ENCODE results near the gene SBK3. TPM values are rescaled to one million over a fixed set of nuclear protein-coding genes. Genes with fewer than 3 reads are reported as not detected.
"Not testable (repeated sequence)": the region's sequence is repeated elsewhere in the genome, so short reads cannot be mapped to it uniquely, and the experiment has no call there.

The SBK3 gene, protein sequence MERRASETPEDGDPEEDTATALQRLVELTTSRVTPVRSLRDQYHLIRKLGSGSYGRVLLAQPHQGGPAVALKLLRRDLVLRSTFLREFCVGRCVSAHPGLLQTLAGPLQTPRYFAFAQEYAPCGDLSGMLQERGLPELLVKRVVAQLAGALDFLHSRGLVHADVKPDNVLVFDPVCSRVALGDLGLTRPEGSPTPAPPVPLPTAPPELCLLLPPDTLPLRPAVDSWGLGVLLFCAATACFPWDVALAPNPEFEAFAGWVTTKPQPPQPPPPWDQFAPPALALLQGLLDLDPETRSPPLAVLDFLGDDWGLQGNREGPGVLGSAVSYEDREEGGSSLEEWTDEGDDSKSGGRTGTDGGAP
- not detected in 2 replicates for total RNA-seq (2014; rRNA removed; shearing (Covaris generic))

DNA sequence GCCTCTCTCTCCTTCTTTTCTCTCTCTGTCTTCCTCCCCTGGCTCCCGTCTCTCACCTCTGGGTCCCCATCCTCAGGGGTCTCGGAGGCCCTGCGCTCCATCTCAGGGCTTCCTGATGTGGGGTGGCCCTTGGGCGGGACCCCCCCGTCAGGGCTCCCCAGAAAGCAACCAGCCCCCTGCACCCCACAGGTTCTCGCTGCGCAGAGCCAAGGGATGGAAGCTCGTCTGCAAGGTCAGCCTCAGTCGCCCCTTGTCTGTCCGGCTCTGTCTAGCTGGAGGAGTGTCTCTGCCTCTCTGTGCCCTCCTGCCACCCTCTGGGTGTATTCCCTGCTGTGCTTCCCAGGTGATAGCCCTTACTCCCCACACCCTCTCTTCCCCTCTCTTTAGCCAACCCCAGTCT lies at the start of gene SBK3:
SBK3 (minus strand) TSS at position 101 of the 400 bp plus-strand sequence; CDS start at position 101, 0 bp downstream.
- DNase-seq (ENCODE audit: low read depth): no peak

DNA sequence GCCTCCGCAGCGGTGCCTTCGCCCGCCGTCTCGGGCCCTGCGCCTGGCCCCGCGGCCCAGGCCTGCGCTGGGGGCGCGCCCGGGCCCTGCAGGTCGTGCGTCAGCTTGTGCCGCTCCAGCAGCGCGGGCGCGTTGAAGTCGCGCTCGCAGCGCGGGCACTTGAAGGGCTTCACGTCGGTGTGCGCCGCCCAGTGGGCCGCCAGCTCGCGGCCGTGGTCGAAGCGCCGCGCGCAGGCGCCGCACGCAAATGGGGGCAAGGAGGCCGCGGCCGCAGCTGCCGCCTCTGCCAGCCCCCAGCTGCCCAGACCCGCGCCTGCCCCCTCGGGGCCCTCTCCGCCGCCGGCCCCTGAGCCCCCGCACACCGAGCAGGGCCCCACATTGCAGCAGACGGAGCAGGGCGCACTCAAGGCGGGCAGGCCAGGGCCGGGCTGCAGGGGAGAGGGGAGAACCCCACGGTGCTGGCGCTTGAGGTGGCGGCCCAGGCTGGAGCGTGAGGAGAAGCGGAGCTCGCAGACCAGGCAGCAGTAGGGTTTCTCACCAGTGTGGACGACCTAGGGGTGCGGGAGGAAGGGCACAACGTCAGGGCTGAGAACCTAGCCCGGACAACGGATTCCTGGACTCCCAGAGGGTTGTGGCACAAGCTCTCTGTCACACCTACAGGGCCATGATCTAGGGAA lies 47.9 kb upstream of the SBK3 start:
- DNase-seq (ENCODE audit: low read depth): no peak

DNA sequence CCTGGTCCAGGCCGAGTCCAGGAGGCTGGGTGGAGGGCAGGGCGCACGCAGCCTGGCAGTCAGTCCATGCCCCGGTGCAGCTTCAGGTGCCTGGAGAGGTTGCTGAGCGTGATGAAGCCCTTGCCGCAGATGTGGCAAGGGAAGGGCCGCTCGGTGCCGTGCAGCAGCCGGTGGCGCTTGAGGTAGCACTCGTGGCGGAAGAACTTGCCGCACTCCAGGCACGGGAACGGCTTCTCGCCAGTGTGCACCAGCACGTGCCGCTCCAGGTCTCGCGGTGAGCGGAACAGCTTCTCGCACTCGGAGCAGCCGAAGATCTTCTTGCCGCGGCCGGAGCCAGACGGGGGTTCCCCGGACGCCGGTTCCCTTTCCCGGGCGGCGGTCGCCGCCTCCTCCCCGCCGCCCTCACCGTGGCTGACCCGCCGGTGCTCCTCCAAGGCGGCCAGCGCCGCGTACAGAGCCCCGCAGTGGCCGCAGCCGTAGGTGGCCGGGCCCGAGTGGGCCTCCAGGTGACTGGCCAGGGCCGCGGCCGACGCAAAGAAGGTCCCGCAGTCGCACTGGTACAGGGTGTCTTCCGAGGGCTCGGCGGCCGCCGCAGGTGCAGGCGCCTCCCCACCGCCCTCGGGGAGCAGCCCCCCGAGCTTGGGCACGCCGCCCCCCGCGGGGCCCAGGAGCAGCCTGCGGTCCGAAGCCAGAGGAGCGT lies 47.2 kb upstream of the SBK3 start:
- DNase-seq (ENCODE audit: low read depth): no peak

DNA sequence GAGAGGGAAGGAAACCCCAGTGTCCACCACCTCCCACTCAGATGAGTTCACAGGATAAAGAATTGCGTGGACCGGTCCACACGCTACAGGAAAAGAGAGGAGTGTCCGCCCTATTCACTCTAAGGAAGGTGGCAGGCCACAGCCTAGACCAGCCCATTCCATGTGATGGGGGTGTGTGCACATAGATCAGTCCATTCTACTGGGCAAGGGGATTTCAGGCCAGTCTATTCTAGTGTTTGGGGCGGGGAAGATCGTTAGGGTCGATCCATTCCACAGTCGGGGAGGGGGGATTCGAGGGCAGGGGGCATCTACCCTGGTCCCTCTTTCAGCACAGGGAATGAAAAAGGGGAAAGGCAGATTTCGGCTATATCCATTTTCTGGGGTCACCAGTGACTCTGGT lies 46.2 kb upstream of the SBK3 start:
- DNase-seq (ENCODE audit: low read depth): no peak

DNA sequence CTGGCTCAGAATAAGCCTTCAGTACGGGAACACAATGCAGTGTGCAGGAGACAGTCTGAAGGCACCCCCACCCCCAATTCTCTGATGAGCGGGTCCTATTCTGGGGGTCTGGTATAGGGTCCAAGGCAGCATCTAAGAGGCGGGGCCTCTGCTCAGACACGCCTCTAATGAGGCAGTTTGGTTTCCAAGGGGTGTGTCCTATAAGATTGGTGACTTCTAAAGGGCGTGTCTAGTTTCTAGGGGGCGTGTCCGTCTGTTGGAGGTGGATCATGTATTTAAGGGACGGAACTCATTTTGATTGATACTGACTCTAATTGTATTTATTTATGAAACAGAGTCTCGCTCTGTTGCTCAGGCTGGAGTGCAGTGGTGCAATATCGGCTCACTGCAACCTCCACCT lies 45.3 kb upstream of the SBK3 start:
- DNase-seq (ENCODE audit: low read depth): peak; percentile 39

DNA sequence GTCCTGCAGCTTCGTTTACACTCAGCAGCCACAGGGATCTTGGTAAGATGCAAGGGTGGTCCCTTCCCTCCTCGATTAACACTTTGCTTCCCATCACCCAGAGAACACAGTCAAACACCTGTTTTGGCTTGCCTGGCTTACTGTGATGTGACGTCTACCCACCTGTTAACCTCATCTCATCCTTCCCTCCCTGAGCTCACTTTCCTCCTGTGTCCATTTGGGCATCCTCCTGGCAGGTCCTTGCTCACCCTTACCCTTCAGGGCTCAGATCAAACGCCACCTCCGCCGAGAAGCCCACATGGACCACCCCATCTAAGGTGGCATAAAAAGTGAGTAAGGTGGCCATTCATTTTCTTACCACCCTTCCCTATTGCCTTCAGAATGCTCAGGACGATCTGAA lies 44.8 kb upstream of the SBK3 start:
- DNase-seq (ENCODE audit: low read depth): no peak

DNA sequence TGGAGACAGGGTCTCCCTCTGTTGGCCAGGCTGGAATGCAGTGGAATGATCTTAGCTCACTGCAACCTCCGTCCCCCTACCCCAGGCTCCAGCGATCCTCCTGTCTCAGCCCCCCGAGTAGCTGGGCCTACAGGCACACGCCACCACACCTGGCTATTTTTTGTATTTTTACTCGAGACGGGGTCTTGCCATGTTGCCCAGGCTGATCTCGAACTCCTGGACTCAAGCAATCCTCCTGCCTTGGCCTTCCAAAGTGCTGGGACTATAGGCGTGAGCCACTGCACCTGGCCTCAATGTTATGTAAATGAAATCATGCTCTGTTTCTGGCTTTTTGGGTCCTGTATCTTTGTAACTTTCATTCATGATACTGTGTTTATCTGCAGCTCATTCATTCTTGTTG lies 43.4 kb upstream of the SBK3 start:
- DNase-seq (ENCODE audit: low read depth): no peak

DNA sequence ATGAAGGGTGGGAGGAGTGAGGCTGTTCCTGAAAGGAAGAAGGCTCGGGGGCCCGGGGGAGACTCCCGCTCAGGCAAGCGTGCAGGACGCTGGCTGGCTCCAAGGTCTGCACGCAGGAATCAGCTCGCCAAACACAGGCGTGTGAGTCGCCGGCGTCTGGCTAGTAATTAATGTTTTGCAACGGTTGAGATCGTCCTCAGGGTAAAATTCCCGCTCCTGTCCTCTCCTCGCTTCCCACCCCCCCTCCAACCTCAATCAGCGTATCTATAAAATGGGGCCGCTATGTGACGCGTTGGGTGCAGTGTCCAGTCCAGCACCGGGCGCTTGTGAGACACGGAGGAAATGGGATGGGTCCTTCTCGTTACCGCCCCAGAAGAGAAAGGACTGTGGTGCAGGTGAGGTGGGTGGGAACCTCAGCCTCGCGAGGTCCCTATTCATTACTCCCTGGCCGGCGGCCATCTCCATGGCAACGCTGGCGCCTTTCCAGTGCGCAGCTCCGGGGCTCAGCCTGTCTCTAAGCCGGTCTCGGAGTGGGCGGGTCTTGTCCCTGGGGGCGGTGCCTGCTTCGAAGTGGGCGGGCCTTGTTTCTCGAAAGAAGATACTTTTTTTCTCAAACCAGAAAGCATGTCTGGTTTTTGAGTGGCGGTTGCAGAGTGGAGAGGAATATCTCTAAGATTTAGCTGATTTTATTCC lies 41.8 kb upstream of the SBK3 start:
- peak; percentile 97 for DNase-seq (ENCODE audit: low read depth)

DNA sequence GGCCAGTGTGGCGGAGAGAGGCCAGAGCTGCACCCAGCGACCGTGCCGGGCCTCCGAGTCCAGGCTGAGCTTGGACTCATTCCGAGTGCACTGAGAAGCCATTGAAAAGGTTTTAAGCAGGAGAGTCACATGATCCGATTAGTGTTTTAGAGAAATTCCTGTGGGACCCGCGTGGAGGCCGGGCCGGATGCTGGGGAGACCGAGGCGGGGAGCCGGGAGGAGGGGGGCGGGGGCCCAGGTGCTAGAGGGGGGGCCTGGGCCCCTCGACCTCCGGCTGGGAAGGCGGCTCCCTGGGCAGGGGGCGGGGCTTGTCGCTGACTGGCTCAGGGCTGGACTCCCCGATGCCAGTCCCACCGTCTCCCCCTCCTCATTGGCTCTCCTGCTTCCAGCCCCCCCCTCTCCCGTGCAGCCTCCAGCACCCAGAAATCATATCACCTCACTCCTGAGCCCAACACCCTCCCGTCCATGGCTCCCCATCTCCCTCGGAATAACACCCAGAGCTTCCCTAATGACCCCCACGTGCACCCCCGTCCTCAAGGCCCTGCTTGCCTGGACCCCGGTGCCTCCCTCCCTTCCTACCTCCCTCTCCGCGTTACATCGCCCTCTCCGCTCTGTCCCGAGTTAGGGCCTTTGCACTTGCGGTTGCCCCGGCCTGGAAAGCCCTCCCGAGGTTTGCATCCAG lies 40.5 kb upstream of the SBK3 start:
- peak; percentile 86 for DNase-seq (ENCODE audit: low read depth)

DNA sequence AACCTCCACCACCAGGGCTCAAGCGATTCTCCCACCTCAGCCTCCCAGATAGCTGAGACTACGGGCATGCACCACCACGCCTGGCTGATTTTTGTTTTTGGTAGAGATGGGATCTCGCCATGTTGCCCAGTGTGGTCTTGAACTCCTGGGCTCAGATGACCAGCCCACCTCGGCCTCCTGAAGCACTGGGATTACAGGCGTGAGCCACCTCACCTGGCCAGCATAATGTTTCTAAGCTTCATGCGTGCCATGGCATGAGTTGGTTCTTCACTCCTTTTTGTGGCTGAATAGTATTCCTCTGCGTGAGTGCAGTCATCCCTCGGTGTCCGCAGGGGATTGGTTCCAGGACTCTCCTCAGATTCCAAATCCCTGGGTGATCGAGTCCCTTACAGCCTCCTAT lies 39.5 kb upstream of the SBK3 start:
- DNase-seq (ENCODE audit: low read depth): no peak

DNA sequence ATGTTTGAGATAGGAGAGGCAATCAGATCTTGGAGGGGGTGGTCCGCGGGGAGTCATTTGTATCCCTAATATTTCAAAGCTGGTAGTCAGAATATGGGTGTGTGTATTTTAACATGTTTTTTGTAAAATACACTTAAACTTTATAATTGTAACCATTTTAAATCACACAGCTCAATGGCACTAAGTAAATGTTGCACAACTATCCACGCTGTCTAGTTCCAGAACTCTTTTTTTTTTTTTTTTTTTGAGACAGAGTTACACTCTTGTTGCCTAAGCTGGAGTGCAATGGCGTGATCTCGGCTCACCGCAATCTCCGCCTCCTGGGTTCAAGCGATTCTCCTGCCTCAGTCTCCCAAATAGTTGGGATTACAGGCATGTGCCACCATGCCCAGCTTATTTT lies 38.6 kb upstream of the SBK3 start:
- not testable (repeated sequence) for DNase-seq (ENCODE audit: low read depth)

DNA sequence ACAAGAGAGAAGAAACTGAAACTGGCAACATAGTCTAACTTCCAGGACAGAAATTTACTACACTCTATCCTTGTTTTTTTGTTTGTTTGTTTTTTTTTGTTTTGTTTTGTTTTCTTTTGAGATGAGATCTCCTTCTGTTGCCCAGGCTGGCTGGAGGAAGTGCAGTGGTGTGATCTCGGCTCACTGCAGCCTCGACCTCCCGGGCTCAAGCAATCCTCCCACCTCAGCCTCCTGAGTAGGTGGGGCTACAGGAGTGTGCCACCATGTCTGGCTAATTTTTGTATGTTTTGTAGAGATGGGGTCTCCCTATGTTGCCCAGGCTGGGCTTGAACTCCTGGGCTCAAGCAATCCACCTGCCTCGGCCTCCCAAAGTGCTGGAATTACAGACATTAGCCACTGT lies 36.9 kb upstream of the SBK3 start:
- DNase-seq (ENCODE audit: low read depth): not testable (repeated sequence)

DNA sequence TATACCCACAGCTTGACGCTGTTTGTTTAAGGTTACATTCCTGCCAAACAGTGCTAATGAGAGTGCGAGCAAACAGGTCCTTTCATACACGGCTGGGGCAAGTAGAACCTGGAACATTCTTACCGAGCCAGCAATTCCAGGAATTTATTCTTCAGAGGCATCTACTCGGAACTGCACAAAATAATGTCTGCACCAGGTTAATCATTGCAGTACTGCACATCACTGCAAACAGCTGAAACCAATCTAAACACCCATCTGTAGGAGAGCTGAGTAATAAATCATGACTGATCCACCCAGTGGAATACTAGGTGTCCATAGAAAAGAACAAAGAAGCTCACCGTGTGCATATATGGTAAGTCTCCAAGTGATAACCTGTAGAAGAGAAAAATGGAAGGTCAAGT lies 36.5 kb upstream of the SBK3 start:
- no peak for DNase-seq (ENCODE audit: low read depth)

DNA sequence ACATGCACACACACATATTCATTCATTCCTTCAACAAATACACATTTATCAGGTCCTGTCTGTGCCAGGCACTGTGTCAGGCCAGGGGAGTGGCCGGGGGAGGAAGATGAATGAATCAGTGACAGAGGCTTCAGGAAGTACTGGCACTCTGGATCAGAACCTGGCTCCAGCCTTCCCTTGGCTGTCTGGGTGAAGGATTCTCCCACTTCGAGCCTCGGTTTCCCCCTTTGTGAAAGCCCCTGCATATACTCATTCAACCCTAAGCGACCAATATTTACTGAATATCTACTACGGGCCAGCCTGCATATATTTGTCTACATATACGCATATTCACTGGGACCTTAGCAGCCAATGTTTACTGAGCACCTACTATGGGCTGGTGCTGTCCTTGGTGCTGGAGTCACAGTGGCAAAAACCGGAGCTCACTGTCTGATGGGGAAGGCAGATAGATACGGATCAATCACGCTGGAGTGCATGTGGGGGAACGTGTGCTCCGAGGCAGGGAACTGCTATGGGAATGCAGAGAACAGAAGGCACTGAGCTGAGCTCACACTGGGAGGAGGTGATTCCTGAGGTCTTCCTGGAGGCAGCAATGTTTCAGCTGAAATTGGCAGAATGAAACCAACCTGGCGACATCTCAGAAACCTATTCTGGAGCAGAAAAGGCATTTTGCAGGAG lies 35.9 kb upstream of the SBK3 start:
- peak; percentile 34 for DNase-seq (ENCODE audit: low read depth)

DNA sequence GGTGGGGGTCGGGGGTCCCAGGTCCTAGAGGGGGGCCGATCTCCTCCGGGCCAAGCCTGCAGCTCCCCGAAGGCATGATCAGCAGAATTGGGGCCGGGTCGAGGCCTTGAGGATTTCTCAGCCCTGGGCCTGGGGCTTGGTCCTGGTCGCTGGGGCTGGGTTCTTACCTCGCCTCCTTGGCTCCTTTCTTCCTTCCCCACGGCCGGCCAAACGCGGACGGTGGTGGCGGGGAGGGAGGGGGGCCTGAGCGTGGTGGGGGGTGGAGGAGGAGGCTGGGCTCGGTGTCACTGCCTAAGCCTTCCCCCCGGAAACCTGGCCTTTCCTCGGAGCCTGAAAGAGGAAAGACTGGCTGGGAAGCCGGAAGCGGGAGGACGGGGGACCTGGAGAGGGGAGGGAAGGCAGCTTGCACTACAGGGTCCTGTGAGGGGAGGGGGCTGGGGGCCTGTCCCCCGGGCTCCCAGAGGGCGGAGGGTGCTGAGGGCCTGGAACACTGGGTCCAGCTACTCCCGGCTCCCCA lies 35.3 kb upstream of the SBK3 start, which contains the start of gene ZNF579:
ZNF579 (minus strand) TSS at position 221 of the 517 bp plus-strand sequence. CDS start 1,209 bp downstream, outside the sequence.
- DNase-seq (ENCODE audit: low read depth): peak; percentile 93

DNA sequence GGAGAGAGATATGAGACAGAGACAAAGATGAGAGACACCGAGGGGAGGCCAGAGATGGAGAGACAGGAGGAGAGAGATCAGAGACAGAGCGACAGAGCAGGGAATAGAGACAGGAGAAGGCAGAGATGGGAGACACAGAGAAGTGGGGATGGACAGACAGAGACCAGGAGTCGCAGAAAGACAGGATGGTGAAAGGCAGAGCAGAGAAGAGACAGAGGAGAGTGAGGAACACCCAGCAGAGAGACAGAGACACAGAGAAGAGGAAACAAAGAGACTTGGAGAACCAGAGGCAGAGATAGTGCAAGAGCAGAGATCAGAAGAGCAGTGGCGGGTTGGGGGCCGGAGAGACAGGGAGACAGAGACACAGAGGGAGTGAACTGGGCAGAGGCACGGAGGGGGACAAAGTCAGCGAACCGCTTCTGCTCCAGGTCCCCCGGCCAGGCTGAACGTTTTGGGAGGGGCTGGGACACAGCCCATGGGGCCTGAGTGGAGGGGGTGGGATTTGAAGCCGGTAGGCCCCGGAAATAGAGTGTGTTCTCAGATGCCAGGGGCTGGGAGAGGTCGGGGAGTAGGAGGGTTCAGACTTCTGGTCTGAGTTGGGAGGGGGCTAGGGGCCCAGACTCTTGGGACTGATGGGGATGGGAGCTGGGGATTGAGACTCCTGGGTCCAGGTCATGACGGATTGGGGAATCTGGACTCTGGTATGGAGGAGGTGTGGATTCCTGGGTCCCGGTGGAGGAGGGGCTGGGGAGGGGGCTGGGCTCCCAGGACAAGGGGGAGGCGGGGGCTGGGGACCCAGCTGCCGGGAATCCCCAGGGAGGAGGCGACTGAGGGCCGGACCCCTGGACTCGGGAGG lies 34.7 kb upstream of the SBK3 start:
- peak; percentile 30 for DNase-seq (ENCODE audit: low read depth)

DNA sequence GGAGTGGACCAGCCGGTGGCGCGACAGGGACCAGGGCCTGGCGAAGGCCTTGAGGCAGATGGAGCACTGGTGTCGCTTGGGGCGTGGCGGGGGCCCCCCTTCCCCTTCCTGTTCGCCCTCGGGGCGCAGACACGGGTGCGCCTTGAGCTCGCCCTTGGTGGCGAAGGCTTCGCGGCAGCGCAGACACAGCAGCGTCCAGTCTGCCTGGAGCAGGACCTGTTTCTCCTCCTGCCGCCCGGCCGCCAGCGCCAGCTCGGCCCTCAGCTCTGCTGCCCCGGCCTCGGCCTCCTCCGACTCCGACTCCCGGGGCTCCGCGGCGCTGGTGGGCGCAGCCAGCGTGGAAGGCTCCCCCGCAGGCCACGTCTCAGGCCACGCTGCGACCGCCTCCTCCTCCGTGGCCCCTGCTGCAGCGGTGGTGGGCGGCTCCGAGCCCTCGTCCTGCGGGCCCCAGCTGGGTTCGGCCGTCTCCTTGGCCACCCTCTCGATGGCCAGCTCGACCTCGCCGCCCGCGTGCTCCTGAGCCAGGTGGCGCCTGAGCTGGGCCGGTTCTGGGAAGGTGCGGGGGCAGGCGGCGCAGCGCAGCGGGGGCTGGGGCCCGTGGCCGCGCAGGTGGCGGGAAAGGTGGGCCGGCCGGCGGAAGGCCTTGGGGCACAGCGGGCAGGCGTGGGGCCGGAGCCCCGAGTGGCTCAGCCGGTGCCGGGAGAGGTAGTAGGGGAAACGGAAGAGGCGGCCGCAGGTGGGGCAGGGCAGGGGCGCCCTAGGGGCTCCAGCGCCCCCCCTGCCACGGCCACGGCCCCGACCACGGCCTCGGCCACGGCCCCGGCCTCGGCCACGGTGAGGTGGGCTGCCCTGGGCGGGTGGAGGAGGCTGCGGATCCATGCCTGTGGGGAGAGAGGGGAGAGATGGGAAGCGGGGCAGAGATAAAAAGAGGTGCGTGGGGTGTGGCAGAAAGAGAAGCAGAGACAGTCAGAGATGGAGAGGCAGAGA lies 33.7 kb upstream of the SBK3 start:
- DNase-seq (ENCODE audit: low read depth): no peak

DNA sequence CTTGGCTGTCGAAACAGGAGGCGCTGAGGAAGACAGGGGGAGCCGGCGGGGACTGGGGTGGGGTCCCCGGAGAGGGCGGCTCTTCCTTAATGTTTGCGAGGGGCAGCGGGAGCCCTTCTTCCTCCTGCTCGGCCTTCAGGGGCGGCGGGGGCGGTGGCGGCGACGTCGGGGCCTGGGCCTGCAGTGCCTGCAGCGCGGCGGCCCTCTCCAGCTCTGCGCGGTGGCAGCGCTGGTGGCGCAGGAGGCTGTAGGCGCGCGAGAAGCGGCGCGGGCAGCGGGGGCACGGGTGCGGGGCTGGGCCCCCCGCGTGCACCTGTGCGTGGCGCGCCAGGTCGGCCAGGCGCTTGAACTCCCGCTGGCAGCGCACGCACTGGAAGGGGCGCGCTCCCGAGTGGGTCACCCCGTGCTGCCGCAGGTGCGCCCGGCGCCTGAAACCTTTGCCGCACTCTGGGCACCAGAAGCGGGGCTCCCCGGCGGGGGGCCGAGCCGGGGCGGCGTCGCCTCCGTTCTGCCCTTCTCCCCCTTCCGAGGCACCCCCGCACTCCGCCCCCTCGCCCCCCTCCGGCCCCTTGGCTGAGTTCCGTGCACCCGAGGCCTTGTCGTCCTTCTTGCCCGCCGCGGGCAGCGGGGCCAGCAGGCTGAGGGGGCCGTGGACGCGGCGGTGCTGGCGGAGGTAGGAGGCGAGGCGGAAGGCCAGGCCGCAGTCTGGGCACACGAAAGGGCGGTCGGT lies 32.9 kb upstream of the SBK3 start:
- DNase-seq (ENCODE audit: low read depth): no peak
